Measurements from ENCODE around the gene SFXN5. TPM values are rescaled to one million over a fixed set of nuclear protein-coding genes. Genes with fewer than 3 reads are reported as not detected.
"Not testable (repeated sequence)": the region's sequence is repeated elsewhere in the genome, so short reads cannot be mapped to it uniquely, and the experiment has no call there.

Gene SFXN5
- total RNA-seq, 2 donors from 2014 or later, result 10.3 to 10.9 TPM

GRCh38 chr2:73104933-73105332 is 33.4 kb upstream of the SFXN5 start:
- intact Hi-C loops (cut with DNase I), result no loop called here
- peak; percentile 7 for DNase-seq (ENCODE audit: low spot score)

GRCh38 chr2:73103018-73103542 is 31.6 kb upstream of the SFXN5 start:
- DNase-seq (ENCODE audit: low spot score), result peak; percentile 74

GRCh38 chr2:73101626-73102256 is 30.2 kb upstream of the SFXN5 start:
- intact Hi-C loops (cut with DNase I), result no loop called here
- peak; percentile 58 for DNase-seq (ENCODE audit: low spot score)

More at GRCh38 chr2:73103018-73103542, 31.6 kb upstream of the SFXN5 start:
- intact Hi-C loops (cut with DNase I), result no loop called here

GRCh38 chr2:73100956-73101355 is 29.4 kb upstream of the SFXN5 start:
- intact Hi-C loops (cut with DNase I), result no loop called here
- DNase-seq (ENCODE audit: low spot score), result peak; percentile 13

- DNase-seq (ENCODE audit: low spot score), result peak; percentile 32
- intact Hi-C loops (cut with DNase I), result no loop called here
These were observed 28.0 kb upstream of the SFXN5 start for GRCh38 chr2:73099486-73099885.

- intact Hi-C loops (cut with DNase I), result no loop called here
- DNase-seq (ENCODE audit: low spot score), result no peak
These were observed 24.4 kb upstream of the SFXN5 start for GRCh38 chr2:73095910-73096309.

- intact Hi-C loops (cut with DNase I); DNase-seq (ENCODE audit: low spot score): not testable (repeated sequence)
These were observed 22.2 kb upstream of the SFXN5 start for GRCh38 chr2:73093601-73094218.

GRCh38 chr2:73092146-73092783 is 20.8 kb upstream of the SFXN5 start:
- DNase-seq (ENCODE audit: low spot score), result no peak
- intact Hi-C loops (cut with DNase I), result no loop called here

- no peak for DNase-seq (ENCODE audit: low spot score)
- intact Hi-C loops (cut with DNase I), result no loop called here
These were observed 20.2 kb upstream of the SFXN5 start for GRCh38 chr2:73091696-73092095.

- DNase-seq (ENCODE audit: low spot score), result no peak
- intact Hi-C loops (cut with DNase I), result no loop called here
These were observed 19.7 kb upstream of the SFXN5 start for GRCh38 chr2:73091164-73091563.

GRCh38 chr2:73089270-73090030 is 17.9 kb upstream of the SFXN5 start:
- intact Hi-C loops (cut with DNase I), result no loop called here
- DNase-seq (ENCODE audit: low spot score), result peak; percentile 93

- DNase-seq (ENCODE audit: low spot score), result no peak
- intact Hi-C loops (cut with DNase I), result loop anchor here in 1 of 2 donors (1.0 kb wide), 1 partner anchor 24 kb away; the partner anchor contains the start of gene RAB11FIP5
These were observed 17.2 kb upstream of the SFXN5 start for GRCh38 chr2:73088703-73089102.

GRCh38 chr2:73088211-73088610 is 16.7 kb upstream of the SFXN5 start:
- DNase-seq (ENCODE audit: low spot score), result no peak

GRCh38 chr2:73087311-73087710 is 15.8 kb upstream of the SFXN5 start:
- no peak for DNase-seq (ENCODE audit: low spot score)
- intact Hi-C loops (cut with DNase I), result no loop called here

More at GRCh38 chr2:73088211-73088610, 16.7 kb upstream of the SFXN5 start:
- intact Hi-C loops (cut with DNase I), result loop anchor here in 1 of 2 donors (1.0 kb wide), 1 partner anchor 24 kb away; the partner anchor contains the start of gene RAB11FIP5

- DNase-seq (ENCODE audit: low spot score), result peak; percentile 96
- intact Hi-C loops (cut with DNase I), result loop anchor here in 1 of 2 donors (2.0 kb wide), 1 partner anchor 71 kb away; no protein-coding TSS in a partner anchor
These were observed 14.2 kb upstream of the SFXN5 start for GRCh38 chr2:73085691-73086090.

- no peak for DNase-seq (ENCODE audit: low spot score)
- intact Hi-C loops (cut with DNase I), result loop anchor here (2.0 to 5.0 kb wide), 3 partner anchors 72 to 317 kb away; no protein-coding TSS in a partner anchor
These were observed 13.5 kb upstream of the SFXN5 start for GRCh38 chr2:73084971-73085370.

GRCh38 chr2:73083886-73084800 is 12.6 kb upstream of the SFXN5 start:
- no peak for DNase-seq (ENCODE audit: low spot score)
- intact Hi-C loops (cut with DNase I), result loop anchor here (2.0 to 5.0 kb wide), 3 partner anchors 73 to 318 kb away; no protein-coding TSS in a partner anchor

All from posterior vena cava (tissue), 2 donors.